Measurements from ENCODE around the gene SOX5.
A peak's percentile ranks its signal among the peaks of the same experiment; 100 is the strongest.
"Not testable (repeated sequence)": the region's sequence is repeated elsewhere in the genome, so short reads cannot be mapped to it uniquely, and the experiment has no call there.

Gene SOX5

DNA sequence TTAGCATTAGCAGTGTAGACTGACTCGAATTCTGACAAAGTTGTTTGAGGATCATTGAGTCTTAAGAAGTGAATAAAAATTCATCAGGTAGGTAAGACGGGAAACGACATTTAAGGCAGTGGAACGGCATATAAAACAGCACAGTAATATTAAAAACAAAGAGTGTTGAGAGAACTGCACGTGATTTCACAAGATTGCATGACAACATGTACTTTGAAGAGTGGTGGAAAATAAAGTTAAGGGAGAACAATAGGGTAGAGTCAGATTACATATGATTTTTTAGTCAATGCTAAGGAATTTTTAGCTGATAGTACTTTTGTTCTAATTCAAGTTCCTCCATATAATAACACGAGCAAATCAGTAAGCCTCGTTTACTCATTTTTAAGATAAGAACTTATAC lies 115.4 kb downstream of the SOX5 start:
- peak; percentile 20 to 46 for DNase-seq (ENCODE audit: low read depth in 2 of 2)
- H3K4me3 ChIP-seq (replicated peaks in 1 of 2; ENCODE audit: low read depth in 2 of 2, low read length in 2 of 2): no peak overlapping the region
- no peak for TF ChIP-seq CTCF (IDR thresholded peaks at IDR 0.05; ENCODE audit: low read depth, low read length)

DNA sequence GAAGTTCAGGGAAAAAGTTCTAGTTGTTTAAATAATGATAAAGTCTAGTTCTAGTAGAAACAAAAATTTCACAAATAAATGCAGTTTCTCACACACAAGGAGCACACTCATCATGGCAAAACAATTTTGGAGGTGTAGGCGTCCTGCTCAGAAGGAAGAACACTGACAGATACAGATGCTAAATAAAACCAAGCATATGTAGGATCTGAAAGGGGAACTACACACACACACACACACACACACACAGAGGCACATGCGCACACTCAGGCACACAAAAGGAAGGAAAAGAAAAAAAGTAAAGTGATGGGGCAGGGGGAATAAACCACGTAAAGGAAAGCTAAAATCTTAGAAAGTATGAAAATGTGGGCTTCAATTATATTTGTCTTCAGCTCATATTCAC lies 117.7 kb downstream of the SOX5 start:
- TF ChIP-seq CTCF (IDR thresholded peaks at IDR 0.05; ENCODE audit: low read depth, low read length): no peak
- no peak for DNase-seq (ENCODE audit: low read depth in 2 of 2)
- H3K4me3 ChIP-seq (replicated peaks in 1 of 2; ENCODE audit: low read depth in 2 of 2, low read length in 2 of 2): no peak overlapping the region

DNA sequence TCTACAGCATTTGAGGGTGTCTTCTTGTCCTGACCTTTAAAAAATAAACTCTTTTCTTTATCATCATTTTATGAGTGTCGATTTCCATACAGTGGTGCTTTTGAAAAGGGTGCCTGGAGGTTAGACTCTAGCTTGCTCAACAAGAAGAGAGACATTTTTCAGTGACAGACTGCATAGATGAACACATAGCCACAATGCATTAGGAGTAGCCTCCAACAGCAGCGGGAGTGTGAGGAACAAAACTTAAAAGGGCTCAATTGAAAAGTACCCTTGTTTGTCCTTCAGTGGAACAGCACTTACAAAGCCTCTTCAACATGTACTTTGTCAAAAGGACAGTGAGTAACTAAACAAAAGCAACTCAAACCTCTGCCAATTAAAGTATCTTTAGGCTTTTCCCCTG lies 119.3 kb downstream of the SOX5 start:
- no peak overlapping the region for H3K4me3 ChIP-seq (replicated peaks in 1 of 2; ENCODE audit: low read depth in 2 of 2, low read length in 2 of 2)
- no peak for TF ChIP-seq CTCF (IDR thresholded peaks at IDR 0.05; ENCODE audit: low read depth, low read length)
- DNase-seq (ENCODE audit: low read depth in 2 of 2): no peak

GRCh38 chr12:23827353-23827752 lies 122.1 kb downstream of the SOX5 start:
- TF ChIP-seq CTCF (IDR thresholded peaks at IDR 0.05; ENCODE audit: low read depth, low read length): no peak
- H3K4me3 ChIP-seq (replicated peaks in 1 of 2; ENCODE audit: low read depth in 2 of 2, low read length in 2 of 2): no peak overlapping the region
- no peak for DNase-seq (ENCODE audit: low read depth in 2 of 2)

DNA sequence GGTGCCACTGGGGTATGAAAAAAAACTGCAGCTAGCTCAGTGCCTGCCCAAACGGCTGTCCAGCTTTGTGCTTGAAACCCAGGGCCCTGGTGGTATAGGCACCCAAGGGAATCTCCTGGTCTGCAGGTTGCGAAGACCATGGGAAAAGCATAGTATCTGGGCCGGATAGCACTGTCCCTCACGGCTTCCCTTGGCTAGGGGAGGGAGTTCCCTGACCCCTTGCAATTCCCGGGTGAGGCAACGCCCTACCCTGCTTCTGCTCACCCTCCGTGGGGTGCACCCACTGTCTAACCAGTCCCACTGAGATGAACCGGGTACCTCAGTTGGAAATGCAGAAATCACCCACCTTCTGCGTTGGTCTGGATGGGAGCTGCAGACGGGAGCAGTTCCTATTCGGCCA lies 124.3 kb downstream of the SOX5 start:
- DNase-seq (ENCODE audit: low read depth in 2 of 2); H3K4me3 ChIP-seq (replicated peaks in 1 of 2; ENCODE audit: low read depth in 2 of 2, low read length in 2 of 2): not testable (repeated sequence)

- H3K4me3 ChIP-seq (replicated peaks in 1 of 2; ENCODE audit: low read depth in 2 of 2, low read length in 2 of 2): no peak overlapping the region
- DNase-seq (ENCODE audit: low read depth in 2 of 2): no peak
- TF ChIP-seq CTCF (IDR thresholded peaks at IDR 0.05; ENCODE audit: low read depth, low read length): no peak
Observed at GRCh38 chr12:23824358-23824757, 125.1 kb downstream of the SOX5 start.

DNA sequence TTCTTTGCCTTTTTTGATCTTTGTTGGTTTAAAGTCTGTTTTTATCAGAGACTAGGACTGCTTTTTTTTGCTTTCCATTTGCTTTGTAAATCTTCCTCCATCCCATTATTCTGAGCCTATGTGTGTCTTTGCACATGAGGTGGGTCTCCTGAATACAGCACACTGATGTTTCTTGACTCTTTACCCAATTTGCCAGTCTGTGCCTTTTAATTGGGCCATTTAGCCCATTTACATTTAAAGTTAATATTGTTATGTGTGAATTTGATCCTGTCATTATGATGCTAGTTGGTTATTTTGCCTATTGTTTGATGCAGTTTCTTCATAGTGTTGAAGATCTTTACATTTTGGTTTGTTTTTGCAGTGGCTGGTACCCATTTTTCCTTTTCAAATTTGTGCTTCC lies 126.6 kb downstream of the SOX5 start:
- H3K4me3 ChIP-seq (replicated peaks in 1 of 2; ENCODE audit: low read depth in 2 of 2, low read length in 2 of 2); DNase-seq (ENCODE audit: low read depth in 2 of 2): not testable (repeated sequence)

DNA sequence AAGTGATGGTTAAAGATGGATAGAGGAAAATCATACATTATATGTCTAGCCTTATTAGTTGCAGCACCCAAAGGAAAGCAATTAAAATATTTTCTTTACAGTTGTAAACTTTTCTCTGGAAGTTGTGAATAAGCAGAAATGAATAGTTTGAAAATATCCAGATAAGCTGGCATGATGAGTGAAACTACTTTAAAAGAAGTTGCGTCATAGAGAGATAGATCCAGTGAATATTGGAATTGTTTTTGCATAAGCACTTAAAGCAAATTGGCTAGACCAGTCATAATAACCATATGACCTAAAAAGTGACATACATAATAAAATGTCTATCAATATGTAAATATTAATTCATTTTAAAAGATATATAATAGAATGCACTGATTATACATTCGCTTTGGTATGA lies 132.1 kb downstream of the SOX5 start:
- no peak for TF ChIP-seq CTCF (IDR thresholded peaks at IDR 0.05; ENCODE audit: low read depth, low read length)
- DNase-seq (ENCODE audit: low read depth in 2 of 2): no peak
- no peak overlapping the region for H3K4me3 ChIP-seq (replicated peaks in 1 of 2; ENCODE audit: low read depth in 2 of 2, low read length in 2 of 2)
